GM20431 (cell line): Measurements from ENCODE around the gene SPTBN2.

Experiments used
- in situ Hi-C: fragments of 300-500 bp; cut with MseI, MboI; formaldehyde crosslinking; loops from one replicate; pipeline ENCODE4 v1.15.0; 2020; ENCODE audit warnings: low sequenced_read_pairs; ENCODE audit not compliant: unreplicated experiment

The SPTBN2 gene

GRCh38 chr11:66705587-66706335 lies 23.3 kb downstream of the SPTBN2 start:
- in situ Hi-C loops, result no loop called here

GRCh38 chr11:66704659-66705360 lies 24.2 kb downstream of the SPTBN2 start:
- in situ Hi-C loops, result no loop called here

GRCh38 chr11:66701432-66702240 lies 27.4 kb downstream of the SPTBN2 start:
- in situ Hi-C loops, result no loop called here

- in situ Hi-C loops, result no loop called here
Observed at GRCh38 chr11:66700742-66701141, 28.3 kb downstream of the SPTBN2 start.

- in situ Hi-C loops, result no loop called here
Observed at GRCh38 chr11:66700337-66700736, 28.7 kb downstream of the SPTBN2 start.

GRCh38 chr11:66698491-66698890 lies 30.5 kb downstream of the SPTBN2 start:
- in situ Hi-C loops, result loop anchor here (25.0 kb wide), 1 partner anchor 286 kb away; the partner anchor contains the start of gene NPAS4

GRCh38 chr11:66697988-66698387 lies 31.0 kb downstream of the SPTBN2 start:
- in situ Hi-C loops, result loop anchor here (25.0 kb wide), 1 partner anchor 286 kb away; the partner anchor contains the start of gene NPAS4

- in situ Hi-C loops, result loop anchor here (25.0 kb wide), 1 partner anchor 284 kb away; the partner anchor contains the start of gene NPAS4
Observed at GRCh38 chr11:66696146-66696545, 32.9 kb downstream of the SPTBN2 start.

- in situ Hi-C loops, result loop anchor here (5.0 to 25.0 kb wide), 2 partner anchors 138 to 282 kb away; partner anchors contain the start of gene NPAS4
Observed at GRCh38 chr11:66694732-66695207, 34.2 kb downstream of the SPTBN2 start.

GRCh38 chr11:66694056-66694410 lies 35.0 kb downstream of the SPTBN2 start:
- in situ Hi-C loops, result loop anchor here (5.0 to 25.0 kb wide), 2 partner anchors 138 to 282 kb away; partner anchors contain the start of gene NPAS4

- in situ Hi-C loops, result loop anchor here (5.0 to 25.0 kb wide), 2 partner anchors 139 to 281 kb away; partner anchors contain the start of gene NPAS4
Observed at GRCh38 chr11:66693356-66694055, 35.5 kb downstream of the SPTBN2 start.

GRCh38 chr11:66692871-66693331 lies 36.1 kb downstream of the SPTBN2 start:
- in situ Hi-C loops, result loop anchor here (5.0 to 25.0 kb wide), 2 partner anchors 139 to 281 kb away; partner anchors contain the start of gene NPAS4

- in situ Hi-C loops, result loop anchor here (5.0 to 25.0 kb wide), 2 partner anchors 140 to 280 kb away; partner anchors contain the start of gene NPAS4
Observed at GRCh38 chr11:66692446-66692845, 36.6 kb downstream of the SPTBN2 start.

- in situ Hi-C loops, result loop anchor here (5.0 to 25.0 kb wide), 2 partner anchors 141 to 279 kb away; partner anchors contain the start of gene NPAS4
Observed at GRCh38 chr11:66691311-66691980, 37.6 kb downstream of the SPTBN2 start.

- in situ Hi-C loops, result loop anchor here (5.0 to 25.0 kb wide), 2 partner anchors 142 to 278 kb away; partner anchors contain the start of gene NPAS4
Observed at GRCh38 chr11:66689661-66690590, 39.1 kb downstream of the SPTBN2 start.

- in situ Hi-C loops, result loop anchor here (25.0 kb wide), 1 partner anchor 277 kb away; the partner anchor contains the start of gene NPAS4
Observed at GRCh38 chr11:66688561-66689534, 40.2 kb downstream of the SPTBN2 start.
